Amniotic stem cell (primary cell): ENCODE results near the gene CDYL.
A peak's percentile ranks its signal among the peaks of the same experiment; 100 is the strongest.
"Not testable (repeated sequence)": the region's sequence is repeated elsewhere in the genome, so short reads cannot be mapped to it uniquely, and the experiment has no call there.

Experiments
- DNase-seq: peaks from one replicate; lab custom pipeline; 2025; lab: John Stamatoyannopoulos, UW

CDYL gene

DNA sequence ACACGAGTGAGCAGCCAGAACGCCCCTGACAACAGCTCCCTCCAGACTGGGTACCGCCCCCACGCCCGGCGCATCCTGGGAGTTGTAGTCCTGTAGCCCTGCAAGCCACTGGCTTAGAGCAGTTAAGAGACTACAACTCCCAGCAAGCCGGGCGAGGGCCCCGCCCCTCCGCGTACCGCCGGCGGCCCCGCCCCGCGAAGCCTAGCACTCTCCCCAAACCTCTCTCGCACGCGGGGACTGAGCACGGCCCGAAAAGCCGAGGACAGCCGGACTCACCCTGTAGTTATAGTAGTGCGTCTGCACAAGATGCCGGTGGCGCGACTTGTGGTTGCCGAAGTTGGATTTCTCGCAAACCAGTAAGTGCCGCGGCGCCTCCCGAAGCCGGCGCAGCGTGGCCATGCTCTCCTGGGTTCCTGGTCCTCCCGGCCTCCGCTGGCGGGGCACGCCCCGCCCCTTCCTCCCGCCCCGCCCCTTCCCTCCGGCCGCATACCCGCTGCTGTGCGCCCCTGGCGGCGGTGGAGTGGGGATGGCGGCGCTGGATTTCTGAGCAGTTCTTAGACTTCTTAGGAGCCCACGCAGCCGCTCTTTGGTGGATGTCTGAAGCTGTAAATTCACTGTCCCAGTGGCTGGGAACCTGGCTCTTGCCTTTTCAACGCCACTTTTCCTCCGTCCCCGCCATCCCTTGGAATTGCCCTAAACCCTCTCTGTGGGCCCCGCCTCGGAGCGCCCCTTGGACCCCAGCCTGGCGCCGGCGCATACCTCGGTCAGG lies 227.6 kb downstream of the CDYL start, which contains the start of gene RPP40:
RPP40 (minus strand) TSS at position 434 of the 769 bp plus-strand sequence; CDS start at position 399, 35 bp downstream.
- DNase-seq, result peak; percentile 95

DNA sequence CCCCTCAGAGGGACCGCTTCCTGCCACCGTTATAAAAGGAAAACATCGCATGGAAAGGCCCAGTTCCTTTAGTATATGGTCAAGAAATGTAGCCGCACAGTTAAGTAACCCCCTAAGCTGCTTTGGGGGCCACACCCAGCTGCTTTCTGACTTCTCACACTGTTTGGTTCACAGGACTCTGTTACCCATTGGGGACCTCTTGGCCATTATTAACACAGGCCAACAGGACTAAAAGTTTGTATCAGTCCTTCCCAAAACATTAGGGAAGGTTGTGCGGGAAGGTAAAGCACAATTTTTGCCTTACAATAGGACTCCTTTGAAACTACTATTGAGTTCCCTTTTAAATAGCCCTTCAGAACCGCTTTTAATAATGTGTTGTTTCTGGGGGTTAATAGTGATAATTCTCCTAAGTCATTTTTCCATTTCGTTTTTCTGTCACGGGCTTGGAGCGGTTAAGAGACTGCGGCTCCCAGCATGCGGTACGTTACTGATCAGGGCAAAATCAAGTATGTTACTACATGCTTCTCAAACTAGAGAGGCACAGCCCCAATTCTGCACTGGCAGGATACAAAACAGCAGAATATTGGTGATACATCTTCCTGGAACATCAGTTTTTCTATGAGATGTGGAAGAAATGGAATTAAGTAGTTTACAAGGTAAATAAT lies 228.3 kb downstream of the CDYL start:
- no peak for DNase-seq

DNA sequence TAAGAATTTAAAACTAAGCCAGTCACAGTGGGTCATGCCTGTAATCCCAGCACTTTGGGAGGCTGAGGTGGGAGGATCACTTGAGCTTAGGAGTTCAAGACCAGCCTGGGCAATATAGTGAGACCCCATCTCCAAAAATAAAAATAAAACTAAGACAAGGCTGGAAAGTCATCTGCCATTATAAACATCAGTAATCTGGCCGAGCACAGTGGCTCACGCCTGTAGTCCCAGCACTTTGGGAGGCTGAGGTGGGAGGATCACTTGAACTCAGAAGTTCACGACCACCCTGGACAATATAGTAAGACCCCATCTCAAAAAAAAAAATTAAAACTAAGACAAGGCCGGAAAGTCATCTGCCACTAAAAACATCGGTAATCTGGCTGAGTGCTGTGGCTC lies 228.8 kb downstream of the CDYL start:
- DNase-seq, result not testable (repeated sequence)
